NCI-H748 (cell line): ENCODE data around the gene AGTR1.

ENCODE experiments used
- DNase-seq: peaks from one replicate; lab custom pipeline; 2025; ENCODE audit not compliant: unreplicated experiment; lab: John Stamatoyannopoulos, UW

AGTR1 gene

DNA sequence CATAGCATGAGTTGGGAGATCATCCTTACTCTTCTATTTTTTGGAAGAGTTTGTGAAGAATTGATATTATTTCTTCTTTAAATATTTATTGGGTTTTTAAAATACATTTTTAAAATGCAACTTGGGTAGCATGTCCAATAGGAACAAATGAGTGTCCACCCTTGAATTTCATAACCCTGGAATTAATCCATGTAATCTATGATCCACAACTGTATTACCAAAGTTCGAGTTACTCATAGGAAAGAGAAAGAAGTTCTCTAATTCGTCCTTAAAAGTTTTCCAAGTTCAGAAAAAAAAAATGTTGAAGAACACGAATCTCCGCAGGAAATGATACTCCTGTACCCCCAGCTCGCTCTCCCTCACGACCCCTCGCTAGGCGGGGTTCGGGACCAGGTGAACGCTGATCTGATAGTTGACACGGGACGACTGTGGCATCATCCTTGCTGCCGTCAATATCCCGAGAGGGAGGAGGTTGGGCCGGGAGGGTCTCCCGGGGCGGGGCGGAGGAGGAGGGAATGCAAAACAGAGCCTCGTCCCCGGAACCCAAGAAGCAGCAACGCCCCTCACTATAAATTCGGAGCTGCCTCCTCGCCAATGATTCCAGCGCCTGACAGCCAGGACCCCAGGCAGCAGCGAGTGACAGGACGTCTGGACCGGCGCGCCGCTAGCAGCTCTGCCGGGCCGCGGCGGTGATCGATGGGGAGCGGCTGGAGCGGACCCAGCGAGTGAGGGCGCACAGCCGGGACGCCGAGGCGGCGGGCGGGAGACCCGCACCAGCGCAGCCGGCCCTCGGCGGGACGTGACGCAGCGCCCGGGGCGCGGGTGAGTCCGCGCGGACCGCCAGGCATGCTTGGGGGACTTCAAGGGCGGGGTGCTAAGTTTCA lies at the start of gene AGTR1:
Gene AGTR1, plus strand, starts transcription at position 598 of the 884 bp plus-strand sequence. CDS start 43,133 bp downstream, outside the sequence.
- DNase-seq, result peak; percentile 36

DNA sequence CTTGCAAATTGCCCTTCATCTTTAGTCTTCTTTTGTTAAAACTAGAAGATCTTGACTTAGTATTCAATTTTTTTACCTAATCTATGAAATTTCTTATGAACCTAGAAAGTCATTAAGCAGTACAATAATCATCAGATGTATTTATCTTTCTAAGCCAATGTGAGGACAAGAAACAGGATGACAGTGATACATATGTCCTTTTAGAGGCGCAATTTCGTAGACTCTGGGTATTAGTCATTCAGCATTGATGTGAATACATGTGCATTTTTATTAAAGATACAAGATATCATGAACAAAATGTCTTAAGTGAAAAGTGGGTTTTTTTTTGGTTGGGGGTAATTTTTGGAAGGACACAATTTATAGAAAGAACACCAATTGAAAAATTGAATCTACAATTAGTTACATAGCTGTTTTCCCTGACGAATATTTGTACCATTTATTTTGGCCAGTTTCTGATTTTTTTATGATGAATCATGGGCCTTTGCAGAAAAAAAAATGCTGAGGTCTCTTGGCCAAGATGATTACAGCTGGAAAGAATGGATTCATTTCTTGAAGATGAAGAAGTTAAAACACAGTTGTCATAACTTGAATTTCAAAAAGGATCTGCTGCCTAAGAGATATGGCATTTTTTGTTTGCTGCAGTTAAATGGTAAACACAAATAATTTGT lies 48.9 kb upstream of the AGTR1 start:
- no peak for DNase-seq

DNA sequence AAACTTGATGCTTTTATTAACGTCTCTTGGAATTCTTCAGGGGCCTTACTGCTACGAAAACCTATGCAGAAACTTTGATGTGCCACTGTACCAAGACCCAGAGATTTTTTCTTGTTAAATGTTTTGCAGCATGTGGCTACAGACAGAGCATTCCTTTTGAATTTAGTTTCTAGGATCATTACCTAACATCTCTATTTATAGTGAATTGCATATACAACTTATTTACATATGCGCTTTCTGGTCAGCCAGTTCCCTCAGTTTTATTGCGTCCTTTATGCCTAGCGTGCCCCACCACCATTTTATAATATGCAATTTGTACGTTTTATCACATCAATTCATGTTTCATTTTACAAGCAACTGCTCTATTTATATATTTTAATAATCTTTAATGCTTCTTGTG lies 46.2 kb upstream of the AGTR1 start:
- DNase-seq, result no peak

DNA sequence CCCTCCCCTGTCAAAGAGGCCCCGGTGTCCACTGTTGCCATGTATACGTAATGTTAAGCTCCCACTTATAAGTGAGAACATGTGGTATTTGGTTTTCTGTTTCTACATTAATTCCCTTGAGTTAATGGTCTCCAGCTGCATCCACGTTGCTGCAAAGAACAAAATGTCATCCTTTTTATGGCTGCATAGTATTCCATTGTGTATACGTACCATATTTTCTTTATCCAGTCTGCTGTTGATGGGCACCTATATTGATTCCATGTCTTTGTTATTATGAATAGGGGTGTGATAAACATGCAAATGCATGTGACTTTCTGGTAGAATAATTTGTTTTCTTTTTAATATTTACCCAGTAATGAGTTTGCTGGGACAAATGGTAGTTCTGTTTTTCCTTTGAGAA lies 43.3 kb upstream of the AGTR1 start:
- DNase-seq, result no peak

DNA sequence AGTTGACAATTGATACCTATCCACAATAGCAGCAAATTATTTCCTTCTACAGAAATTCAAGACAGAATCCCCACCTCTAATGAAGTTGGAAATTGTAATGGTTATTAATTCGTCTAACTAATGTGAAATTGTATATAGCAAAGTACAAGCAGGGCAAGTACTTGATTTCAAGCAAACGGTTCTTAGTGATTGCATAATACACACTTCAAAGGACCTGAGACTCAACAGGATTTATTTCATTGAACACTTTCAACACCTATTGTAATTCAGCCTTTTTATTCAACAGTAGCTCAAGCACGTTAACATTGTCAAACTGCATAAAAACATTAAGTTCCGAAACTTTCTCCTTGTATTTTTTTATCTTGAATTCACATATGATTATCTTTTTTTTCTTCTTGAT lies 40.2 kb upstream of the AGTR1 start:
- no peak for DNase-seq

GRCh38 chr3:148659512-148659911 lies 38.2 kb upstream of the AGTR1 start:
- no peak for DNase-seq

DNA sequence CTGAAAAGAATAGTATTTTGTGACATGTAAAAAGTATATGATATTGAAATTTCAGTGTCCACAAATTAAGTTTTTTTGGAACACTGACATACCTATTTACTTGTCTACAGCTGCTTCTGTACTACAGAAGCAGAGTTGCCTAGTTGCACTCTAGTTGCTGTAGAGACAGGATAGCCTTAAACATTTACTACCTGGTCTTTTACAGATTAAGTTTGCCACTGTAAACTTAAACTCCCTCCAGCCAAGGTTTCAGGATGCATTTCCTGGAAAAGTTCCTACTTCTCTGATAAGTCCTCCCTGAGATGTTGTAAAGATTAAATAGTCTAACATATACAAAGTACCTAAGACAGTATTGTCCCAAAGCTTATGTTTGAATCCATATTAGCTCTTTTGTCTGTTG lies 17.4 kb upstream of the AGTR1 start:
- DNase-seq, result no peak

GRCh38 chr3:148681080-148681479 lies 16.6 kb upstream of the AGTR1 start:
- DNase-seq, result no peak

- DNase-seq, result no peak
Observed at GRCh38 chr3:148682997-148683396, 14.7 kb upstream of the AGTR1 start.

GRCh38 chr3:148694116-148694515 lies 3.6 kb upstream of the AGTR1 start:
- no peak for DNase-seq

- no peak for DNase-seq
Observed at GRCh38 chr3:148698190-148698810, 597 bp downstream of the AGTR1 start.

GRCh38 chr3:148705314-148705713 lies 7.6 kb downstream of the AGTR1 start:
- DNase-seq, result no peak

DNA sequence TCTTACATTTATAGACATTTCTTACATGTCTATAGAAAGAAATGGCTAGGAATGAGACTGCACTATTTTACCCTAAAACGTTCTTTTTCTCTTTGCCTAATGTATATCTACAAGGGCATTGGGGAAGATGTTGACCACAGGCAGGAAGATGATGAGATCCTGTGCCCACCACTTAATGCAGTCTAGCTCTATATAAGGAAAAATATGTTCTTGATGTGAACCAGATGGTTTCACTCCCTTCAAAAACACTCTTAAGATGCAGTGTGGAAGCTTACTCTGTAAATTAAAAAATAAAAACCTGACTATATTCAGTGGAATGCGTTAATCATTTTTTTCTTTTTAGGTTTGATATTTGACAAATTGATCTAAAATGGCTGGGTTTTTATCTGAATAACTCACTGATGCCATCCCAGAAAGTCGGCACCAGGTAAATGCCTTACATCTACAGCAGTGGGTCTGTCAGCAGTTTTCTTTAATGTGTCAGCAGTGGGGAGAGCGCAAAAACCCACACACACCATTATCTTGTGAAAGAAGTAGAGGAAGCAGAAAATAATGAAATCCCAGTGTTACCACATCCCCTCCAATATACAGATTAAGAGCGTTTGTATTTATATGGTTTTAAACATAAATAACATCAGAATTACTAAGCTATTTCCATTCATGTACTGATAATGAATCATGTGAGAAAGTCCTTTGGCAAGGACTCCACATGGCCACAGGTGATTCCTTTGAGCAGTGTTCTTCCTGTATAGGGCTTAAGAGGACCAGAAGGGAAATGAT lies 10.1 kb downstream of the AGTR1 start:
- no peak for DNase-seq

- no peak for DNase-seq
Observed at GRCh38 chr3:148708409-148708808, 10.7 kb downstream of the AGTR1 start.

DNA sequence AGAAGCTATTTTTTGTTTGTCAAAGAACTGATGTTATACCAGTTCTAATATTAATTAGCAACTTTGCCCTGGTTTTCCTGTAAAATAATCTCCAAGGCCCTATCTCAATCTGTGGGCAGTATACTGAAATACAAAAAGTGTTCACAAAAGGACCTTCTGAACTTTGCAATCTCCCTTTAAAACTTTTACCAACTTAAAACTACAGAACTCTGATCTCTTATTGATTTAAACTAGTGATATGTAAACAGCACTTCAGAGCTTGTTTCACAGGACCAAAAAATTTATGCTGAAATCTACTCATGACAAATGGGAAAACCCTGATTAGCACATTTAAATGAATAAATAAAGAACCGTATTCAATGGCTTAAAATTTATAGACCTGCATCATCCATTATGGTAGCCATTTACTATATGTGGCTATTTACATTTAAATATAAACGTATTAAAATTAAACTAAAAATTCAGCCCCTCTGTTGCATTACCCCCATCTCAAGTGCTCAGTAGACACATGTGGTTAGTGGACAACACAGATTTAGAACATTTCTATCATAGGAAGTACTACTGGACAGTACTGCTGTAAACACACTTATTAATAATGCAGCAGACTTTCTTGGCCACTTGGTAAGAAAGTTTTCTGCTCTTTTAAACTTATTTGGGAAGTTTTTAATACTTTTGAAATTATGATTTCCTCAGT lies 12.0 kb downstream of the AGTR1 start:
- no peak for DNase-seq

GRCh38 chr3:148710665-148711064 lies 13.0 kb downstream of the AGTR1 start:
- no peak for DNase-seq

GRCh38 chr3:148711981-148712666 lies 14.4 kb downstream of the AGTR1 start:
- DNase-seq, result no peak

DNA sequence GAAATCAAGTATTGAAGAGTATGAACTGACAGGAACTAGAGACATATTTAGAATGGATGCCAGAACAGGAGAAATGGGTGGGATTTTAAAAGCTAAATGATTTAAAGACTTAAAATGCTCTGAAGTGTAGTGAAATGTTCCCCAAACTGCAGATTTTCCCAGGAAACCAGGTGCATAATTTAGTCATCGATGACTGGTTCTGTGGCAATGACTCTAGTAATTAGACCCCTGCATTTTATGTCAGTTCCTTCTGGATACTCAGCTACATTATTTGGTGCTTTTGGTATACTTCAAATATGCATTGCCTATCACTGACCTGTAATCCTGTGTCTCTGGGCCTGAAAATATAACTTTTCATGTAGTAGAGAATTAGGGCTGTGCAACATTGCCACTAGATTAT lies 16.8 kb downstream of the AGTR1 start:
- no peak for DNase-seq

DNA sequence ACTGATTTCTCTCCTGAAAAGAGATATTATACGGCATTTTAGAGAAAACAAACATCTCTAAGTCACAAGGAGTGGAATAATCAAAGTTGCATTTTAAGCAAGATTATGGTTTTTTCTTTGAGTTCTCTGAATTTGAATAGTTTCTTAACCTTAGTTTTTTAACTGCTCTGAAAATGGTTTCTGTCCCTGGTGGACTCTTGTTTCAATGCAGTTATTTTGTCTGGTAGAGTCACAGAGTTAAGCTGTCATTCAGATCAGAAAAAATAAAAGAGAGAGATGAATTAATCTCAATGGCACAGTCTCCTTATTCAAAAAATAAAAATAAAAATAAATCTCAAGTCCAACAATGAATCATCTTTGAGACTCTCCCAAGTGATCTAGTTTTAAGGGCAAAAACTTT lies 19.0 kb downstream of the AGTR1 start:
- no peak for DNase-seq
